BJ (cell line): ENCODE measurements around the gene NAPEPLD. TPM values are rescaled to one million over a fixed set of nuclear protein-coding genes. Genes with fewer than 3 reads are reported as not detected.
A peak's percentile ranks its signal among the peaks of the same experiment; 100 is the strongest.
"Not testable (repeated sequence)": the region's sequence is repeated elsewhere in the genome, so short reads cannot be mapped to it uniquely, and the experiment has no call there.

ENCODE experiments used
- CTCF ChIA-PET: fragments of 350-600 bp; formaldehyde crosslinking; extraction: SDS; loops from one replicate; lab custom pipeline; 2021; ENCODE audit warnings: antibody characterized with exemption, inconsistent platforms; lab: Yijun Ruan, JAX
- POLR2A ChIA-PET: fragments of 300-600 bp; sonication (Branson Sonifier 250); formaldehyde crosslinking; extraction: SDS; loops from one replicate; lab custom pipeline; 2021; ENCODE audit warnings: antibody characterized with exemption; lab: Charles Lee
- DNase-seq: peaks from one replicate; pipeline ENCODE4 v3.0.0-alpha.2; 2011; ENCODE audit warnings: low read depth
- H3K27me3 ChIP-seq: 2 replicates; pipeline ENCODE4 v1.6.0; 2011; ENCODE audit warnings: low read length; ENCODE audit not compliant: control insufficient read depth, insufficient read depth
- H3K36me3 ChIP-seq: 2 replicates; pipeline ENCODE4 v1.5.1; 2011; ENCODE audit warnings: low read length; ENCODE audit not compliant: control insufficient read depth, insufficient read depth
- H3K4me3 ChIP-seq: 2 replicates; pipeline ENCODE4 v1.5.1; 2011; ENCODE audit warnings: low read depth, mild to moderate bottlenecking, control low read depth, low read length
- polyA minus RNA-seq: library from RNA; depleted of rRNA, polyadenylated mRNA; stranded (reverse); fragments of >200 nt; gene quantifications from 2 replicates; pipeline ENCODE4 v1.2.3, GENCODE V29; 2011; rRNA and poly(A)+ RNA removed
- polyA plus RNA-seq: library from polyadenylated mRNA; depleted of rRNA; stranded (reverse); fragments of >200 nt; gene quantifications from 2 replicates; pipeline ENCODE4 v1.2.3, GENCODE V29; 2011; rRNA removed
- TF ChIP-seq, protein P1 (sequence below): IDR thresholded peaks from 2 replicates; pipeline ENCODE4 v1.5.1; 2011; ENCODE audit warnings: low read depth, mild to moderate bottlenecking, control low read depth, inconsistent platforms, low read length, moderate library complexity; ENCODE audit not compliant: insufficient read depth

NAPEPLD gene
- polyA plus RNA-seq (2.9 and 4.9 TPM in 2 replicates), polyA minus RNA-seq (2.4 and 3.9 TPM in 2 replicates)

DNA sequence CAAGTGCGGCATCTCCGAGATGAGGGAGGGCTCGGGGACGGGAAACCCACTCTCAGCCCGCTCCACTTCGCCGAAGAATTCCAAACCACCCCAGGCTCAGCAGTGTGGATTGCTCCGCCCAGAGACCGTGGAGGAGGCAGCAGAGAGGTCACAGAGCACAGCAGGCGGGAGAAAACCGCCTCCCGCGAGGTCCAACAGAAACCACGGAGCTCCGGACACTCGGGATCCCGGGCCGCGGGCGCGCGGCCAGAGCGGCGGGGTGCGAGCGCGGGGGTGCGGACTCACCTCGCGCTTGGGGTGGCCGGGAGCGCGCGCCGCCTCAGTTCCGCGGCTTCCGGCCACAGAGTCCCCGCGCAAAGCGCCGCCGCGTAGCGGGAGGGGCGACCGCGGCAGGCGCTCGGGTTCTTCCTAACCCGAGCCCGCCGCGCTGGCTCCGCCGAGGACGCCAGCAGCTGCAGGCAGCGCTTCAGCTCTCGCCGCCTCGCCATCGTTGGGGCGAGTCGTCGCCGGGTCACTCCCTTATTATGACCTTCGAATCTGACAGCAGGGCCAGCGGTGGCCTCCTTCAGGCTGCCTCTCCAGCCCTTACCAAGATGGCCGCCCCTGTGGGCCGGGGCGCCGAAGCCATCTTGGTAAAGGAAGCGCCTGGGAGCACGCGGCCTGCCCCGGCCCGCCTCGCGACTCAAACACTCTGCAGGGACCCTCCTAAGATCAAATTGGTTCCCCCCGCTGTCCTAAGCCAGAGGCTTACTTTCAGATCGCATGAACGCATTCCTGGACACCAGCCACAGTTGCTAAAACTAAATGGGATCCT is at the start of gene NAPEPLD:
NAPEPLD (minus strand) TSS at position 106 of the 814 bp plus-strand sequence. CDS start 20,323 bp downstream, outside the sequence.
- H3K4me3 ChIP-seq, result peak within 1 kb of the TSS; percentile 39
- POLR2A ChIA-PET, result no interaction called here
- CTCF ChIA-PET, result interaction anchor here (0.6 kb wide), 1 partner anchor 87 kb away, joined by 3 read pairs; no protein-coding TSS in a partner anchor
- DNase-seq, result peak; percentile 54
- TF ChIP-seq, protein P1, sequence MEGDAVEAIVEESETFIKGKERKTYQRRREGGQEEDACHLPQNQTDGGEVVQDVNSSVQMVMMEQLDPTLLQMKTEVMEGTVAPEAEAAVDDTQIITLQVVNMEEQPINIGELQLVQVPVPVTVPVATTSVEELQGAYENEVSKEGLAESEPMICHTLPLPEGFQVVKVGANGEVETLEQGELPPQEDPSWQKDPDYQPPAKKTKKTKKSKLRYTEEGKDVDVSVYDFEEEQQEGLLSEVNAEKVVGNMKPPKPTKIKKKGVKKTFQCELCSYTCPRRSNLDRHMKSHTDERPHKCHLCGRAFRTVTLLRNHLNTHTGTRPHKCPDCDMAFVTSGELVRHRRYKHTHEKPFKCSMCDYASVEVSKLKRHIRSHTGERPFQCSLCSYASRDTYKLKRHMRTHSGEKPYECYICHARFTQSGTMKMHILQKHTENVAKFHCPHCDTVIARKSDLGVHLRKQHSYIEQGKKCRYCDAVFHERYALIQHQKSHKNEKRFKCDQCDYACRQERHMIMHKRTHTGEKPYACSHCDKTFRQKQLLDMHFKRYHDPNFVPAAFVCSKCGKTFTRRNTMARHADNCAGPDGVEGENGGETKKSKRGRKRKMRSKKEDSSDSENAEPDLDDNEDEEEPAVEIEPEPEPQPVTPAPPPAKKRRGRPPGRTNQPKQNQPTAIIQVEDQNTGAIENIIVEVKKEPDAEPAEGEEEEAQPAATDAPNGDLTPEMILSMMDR, result no peak
- no peaks in the 10 kb centered on the region for H3K36me3 ChIP-seq
- no peaks in the 10 kb centered on the region for H3K27me3 ChIP-seq

DNA sequence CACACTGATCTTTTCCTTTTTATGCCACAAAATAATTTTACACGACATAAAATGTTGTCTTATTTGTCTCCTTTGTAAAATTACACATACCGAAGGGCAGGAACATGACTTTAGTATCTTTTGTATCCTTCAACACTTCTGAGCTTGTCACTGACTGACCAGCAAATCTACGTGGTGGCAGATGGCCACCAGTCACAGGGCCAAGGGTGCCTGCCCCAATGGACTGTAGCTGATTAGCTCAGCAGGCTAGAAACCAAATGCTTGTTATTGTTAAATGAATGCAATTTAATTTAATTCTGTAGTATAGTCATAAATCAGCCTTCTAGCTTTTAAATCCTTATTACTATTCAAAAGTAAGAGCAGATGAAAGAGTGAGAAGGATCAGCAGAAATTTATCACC is 49.2 kb upstream of the NAPEPLD start:
- DNase-seq, H3K36me3 ChIP-seq, POLR2A ChIA-PET, CTCF ChIA-PET, H3K27me3 ChIP-seq, H3K4me3 ChIP-seq: not testable (repeated sequence)

DNA sequence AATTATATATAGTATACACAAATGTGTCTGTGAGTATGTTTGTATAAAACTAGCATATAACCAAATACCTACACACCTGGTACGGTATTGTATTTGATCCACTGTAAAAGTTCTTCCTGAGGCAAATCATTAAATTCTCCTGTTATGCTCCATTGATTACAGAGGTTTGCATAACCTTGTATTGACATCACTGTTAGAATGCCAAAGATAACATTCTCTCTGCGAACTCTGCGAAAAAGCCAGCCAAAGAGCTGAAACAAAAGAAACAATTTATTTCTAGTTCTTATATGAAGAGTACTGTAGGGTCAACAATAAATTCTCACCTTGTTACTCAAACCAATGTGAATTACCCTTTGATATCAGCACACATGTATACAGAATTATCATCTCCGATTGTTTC is 46.5 kb upstream of the NAPEPLD start:
- H3K4me3 ChIP-seq, H3K36me3 ChIP-seq, CTCF ChIA-PET, DNase-seq, H3K27me3 ChIP-seq, POLR2A ChIA-PET: not testable (repeated sequence)

DNA sequence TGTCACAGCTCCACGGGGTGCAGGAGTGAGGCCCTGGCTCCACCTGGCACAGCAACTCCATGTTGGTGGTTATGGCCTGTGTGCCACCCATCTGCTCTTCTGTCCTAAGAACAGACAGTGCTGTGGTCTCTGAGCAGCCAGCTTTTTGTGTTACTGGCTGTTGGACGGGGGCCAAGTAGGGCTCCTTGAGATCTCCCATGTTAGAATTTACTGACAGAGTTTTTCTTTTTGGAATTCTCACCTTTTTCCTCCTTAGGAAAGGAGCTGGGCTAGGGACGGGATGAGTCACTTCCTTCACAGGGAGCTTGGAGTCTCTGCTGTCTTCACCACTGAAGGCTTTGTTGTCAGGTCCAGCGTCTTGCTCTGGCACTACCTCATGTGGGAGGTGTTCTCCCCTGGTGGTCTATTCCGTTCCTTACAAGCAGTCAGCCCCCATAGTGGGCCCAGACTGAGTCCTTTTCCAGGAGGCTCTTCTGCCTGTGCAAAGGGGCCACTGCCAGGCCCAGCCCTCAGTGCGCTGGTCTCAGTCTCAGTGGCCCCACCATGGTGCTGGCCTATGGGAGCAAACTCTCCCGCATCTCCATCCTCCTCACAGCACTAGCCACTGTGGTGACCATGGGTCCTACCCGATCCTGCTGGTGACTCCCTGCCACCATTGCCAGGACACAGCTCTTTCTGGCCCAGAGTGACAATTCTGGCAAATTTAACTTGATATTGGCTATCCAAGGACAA is 23.7 kb upstream of the NAPEPLD start:
- POLR2A ChIA-PET, H3K4me3 ChIP-seq, H3K27me3 ChIP-seq, H3K36me3 ChIP-seq, CTCF ChIA-PET, DNase-seq: not testable (repeated sequence)

- H3K4me3 ChIP-seq, DNase-seq, H3K36me3 ChIP-seq, POLR2A ChIA-PET, CTCF ChIA-PET, H3K27me3 ChIP-seq: not testable (repeated sequence)
Measured at GRCh38 chr7:103171695-103172414, 23.0 kb upstream of the NAPEPLD start.

DNA sequence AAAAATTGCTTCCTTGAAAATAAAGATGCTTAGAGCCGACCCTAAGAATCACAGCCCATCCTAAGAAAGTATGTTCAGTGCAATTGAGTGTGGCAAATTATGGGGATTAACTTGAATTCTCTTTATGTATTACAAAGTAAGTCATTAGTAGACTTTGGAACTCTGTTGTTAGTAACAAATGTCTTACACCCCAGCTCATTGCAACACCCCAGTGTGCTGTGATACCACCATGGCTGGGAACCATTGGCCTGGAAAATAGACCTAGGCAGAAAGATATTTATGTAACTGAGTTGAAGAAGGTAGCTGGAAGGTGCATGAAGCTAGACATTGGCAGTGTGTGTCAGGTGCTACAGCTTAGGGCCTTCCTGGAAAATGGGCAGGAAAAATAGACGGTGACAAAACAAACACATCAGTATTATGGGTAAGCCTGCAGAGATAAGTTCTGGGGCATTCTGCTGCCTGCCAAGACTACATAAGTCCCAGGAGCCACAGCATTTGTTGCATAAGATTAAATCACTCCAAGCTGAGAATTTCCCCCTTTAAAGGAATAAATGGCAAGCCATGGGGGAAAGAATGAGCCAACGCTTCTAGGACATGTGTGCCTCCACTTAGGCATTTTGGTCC is 18.1 kb upstream of the NAPEPLD start:
- H3K36me3 ChIP-seq, H3K27me3 ChIP-seq, POLR2A ChIA-PET, CTCF ChIA-PET, H3K4me3 ChIP-seq, DNase-seq: not testable (repeated sequence)

GRCh38 chr7:103163087-103163825 is 14.4 kb upstream of the NAPEPLD start:
- H3K4me3 ChIP-seq, CTCF ChIA-PET, H3K27me3 ChIP-seq, H3K36me3 ChIP-seq, DNase-seq, POLR2A ChIA-PET: not testable (repeated sequence)

DNA sequence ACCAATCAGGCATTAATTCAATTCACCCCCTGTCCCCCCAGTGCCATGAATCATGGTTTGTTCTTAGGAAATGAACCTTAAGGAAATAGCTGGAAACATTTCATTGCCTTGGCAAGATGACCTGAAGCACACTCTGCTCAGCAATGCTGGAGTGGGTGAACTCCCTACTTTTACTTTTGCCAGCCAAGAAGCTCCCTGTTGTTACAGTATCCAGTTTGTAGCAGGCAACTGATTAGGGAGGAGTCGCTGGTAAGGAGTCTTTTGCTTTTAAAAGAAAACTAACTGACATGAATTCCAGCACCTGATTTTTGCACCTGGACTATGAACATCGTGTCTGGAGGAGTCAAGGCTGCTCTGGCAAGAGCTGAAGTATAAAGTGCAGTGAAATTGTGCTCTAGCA is 13.7 kb upstream of the NAPEPLD start:
- H3K4me3 ChIP-seq, H3K36me3 ChIP-seq, H3K27me3 ChIP-seq, POLR2A ChIA-PET, CTCF ChIA-PET, DNase-seq: not testable (repeated sequence)

DNA sequence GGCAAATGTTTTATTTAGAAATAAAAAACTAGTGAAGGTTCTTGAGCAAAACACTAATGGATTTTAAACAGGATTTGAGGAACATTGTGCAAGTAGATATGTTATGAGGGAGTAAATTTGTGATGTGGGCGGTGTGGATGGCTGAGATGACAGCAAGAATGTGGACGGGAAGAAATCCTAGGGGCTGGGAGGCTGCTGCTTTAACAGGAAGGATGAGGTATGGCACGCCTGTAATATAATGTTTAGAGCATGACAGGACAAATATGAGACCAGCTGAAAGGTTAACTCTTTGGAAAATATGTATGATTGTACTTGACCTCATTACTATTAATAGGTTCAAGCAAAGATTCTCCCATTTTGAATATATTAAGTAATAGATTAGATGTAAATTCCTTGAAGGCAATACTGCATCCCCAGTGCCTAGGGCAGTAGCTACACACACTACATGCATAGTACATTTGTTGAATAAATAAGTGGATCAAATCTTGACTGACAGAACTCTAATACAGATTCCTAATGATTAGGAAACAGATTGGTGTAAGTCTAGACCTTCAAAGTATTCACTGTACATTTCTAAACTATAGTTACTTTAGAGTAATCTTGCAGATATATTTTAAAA is 13.2 kb upstream of the NAPEPLD start:
- DNase-seq, POLR2A ChIA-PET, H3K27me3 ChIP-seq, CTCF ChIA-PET, H3K4me3 ChIP-seq, H3K36me3 ChIP-seq: not testable (repeated sequence)

DNA sequence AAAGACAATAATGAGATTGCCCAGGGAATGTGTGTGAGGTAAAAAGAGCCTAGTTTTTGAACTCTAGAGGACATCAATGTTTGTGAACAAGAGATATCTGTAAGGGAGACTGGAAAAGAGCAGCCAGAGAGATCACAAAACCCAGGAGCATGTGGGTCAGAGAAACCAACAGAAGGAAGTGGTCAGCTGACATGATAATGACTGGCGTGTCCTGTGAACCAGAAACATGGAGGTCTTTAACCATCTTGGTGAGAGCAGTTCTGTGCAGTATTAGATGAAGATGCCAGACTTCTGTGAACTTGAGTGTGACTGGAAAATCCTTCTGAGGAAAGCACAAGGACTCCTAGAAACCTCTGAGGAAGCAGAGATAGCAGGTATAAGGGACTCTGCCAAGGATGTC is 10.2 kb upstream of the NAPEPLD start:
- H3K4me3 ChIP-seq, POLR2A ChIA-PET, CTCF ChIA-PET, DNase-seq, H3K36me3 ChIP-seq, H3K27me3 ChIP-seq: not testable (repeated sequence)
